ENCODE measurements around the gene PROSER2.

The PROSER2 gene

GRCh38 chr10:11853468-11853867 is 30.3 kb downstream of the PROSER2 start:
- H3K36me3 ChIP-seq, result no peaks in the 10 kb centered on the region
- H3K4me1 ChIP-seq (ENCODE audit: control insufficient read depth in 1 of 2, insufficient read depth in 1 of 2, low read depth in 1 of 2, low read length in 1 of 2), result peaks cover 13 to 14% of the 10 kb centered on the region in 2 experiments
- no peak overlapping the region for H3K4me3 ChIP-seq (ENCODE audit: low read depth in 1 of 2, low read length in 1 of 2)
- no peaks in the 10 kb centered on the region for H3K9me3 ChIP-seq
- no peaks in the 10 kb centered on the region for H3K27me3 ChIP-seq
- no peak overlapping the region for H3K27ac ChIP-seq
- TF ChIP-seq CTCF (IDR thresholded peaks at IDR 0.05), result no peak

GRCh38 chr10:11854301-11854700 is 31.1 kb downstream of the PROSER2 start:
- H3K4me1 ChIP-seq (ENCODE audit: control insufficient read depth in 1 of 2, insufficient read depth in 1 of 2, low read depth in 1 of 2, low read length in 1 of 2), result peaks cover 11 to 12% of the 10 kb centered on the region in 2 experiments
- H3K36me3 ChIP-seq, result no peaks in the 10 kb centered on the region
- no peak overlapping the region for H3K4me3 ChIP-seq (ENCODE audit: low read depth in 1 of 2, low read length in 1 of 2)
- no peaks in the 10 kb centered on the region for H3K27me3 ChIP-seq
- no peak for TF ChIP-seq CTCF (IDR thresholded peaks at IDR 0.05)
- H3K9me3 ChIP-seq, result no peaks in the 10 kb centered on the region
- no peak overlapping the region for H3K27ac ChIP-seq

- Histone ChIP-seq H3K4me3 (ENCODE audit: low read depth in 1 of 2, low read length in 1 of 2) (no peak overlapping the region), H3K9me3 (no peaks in the 10 kb centered on the region), H3K27me3 (no peaks in the 10 kb centered on the region), H3K36me3 (peaks cover under 1% of the 10 kb centered on the region), H3K27ac (no peak overlapping the region), H3K4me1 (ENCODE audit: control insufficient read depth in 1 of 2, insufficient read depth in 1 of 2, low read depth in 1 of 2, low read length in 1 of 2) (no peaks in the 10 kb centered on the region)
- no peak for TF ChIP-seq CTCF (IDR thresholded peaks at IDR 0.05)
These were observed 32.9 kb downstream of the PROSER2 start for GRCh38 chr10:11856089-11856488.

GRCh38 chr10:11856678-11857077 is 33.5 kb downstream of the PROSER2 start:
- Histone ChIP-seq H3K36me3 (peaks cover 5% of the 10 kb centered on the region), H3K9me3 (no peaks in the 10 kb centered on the region), H3K27me3 (no peaks in the 10 kb centered on the region), H3K27ac (no peak overlapping the region), H3K4me3 (ENCODE audit: low read depth in 1 of 2, low read length in 1 of 2) (no peak overlapping the region), H3K4me1 (ENCODE audit: control insufficient read depth in 1 of 2, insufficient read depth in 1 of 2, low read depth in 1 of 2, low read length in 1 of 2) (no peaks in the 10 kb centered on the region)
- TF ChIP-seq CTCF (IDR thresholded peaks at IDR 0.05), result no peak

GRCh38 chr10:11858093-11858492 is 34.9 kb downstream of the PROSER2 start:
- H3K4me1 ChIP-seq (ENCODE audit: control insufficient read depth in 1 of 2, insufficient read depth in 1 of 2, low read depth in 1 of 2, low read length in 1 of 2), result no peaks in the 10 kb centered on the region
- no peak for TF ChIP-seq CTCF (IDR thresholded peaks at IDR 0.05)
- H3K36me3 ChIP-seq, result peaks cover 5% of the 10 kb centered on the region
- H3K9me3 ChIP-seq, result no peaks in the 10 kb centered on the region
- H3K27me3 ChIP-seq, result no peaks in the 10 kb centered on the region
- no peak overlapping the region for H3K4me3 ChIP-seq (ENCODE audit: low read depth in 1 of 2, low read length in 1 of 2)
- H3K27ac ChIP-seq, result no peak overlapping the region

- no peak overlapping the region for H3K4me3 ChIP-seq (ENCODE audit: low read depth in 1 of 2, low read length in 1 of 2)
- H3K27ac ChIP-seq, result no peak overlapping the region
- H3K9me3 ChIP-seq, result no peaks in the 10 kb centered on the region
- peaks cover 5% of the 10 kb centered on the region for H3K36me3 ChIP-seq
- TF ChIP-seq CTCF (IDR thresholded peaks at IDR 0.05), result no peak
- H3K27me3 ChIP-seq, result no peaks in the 10 kb centered on the region
- peaks cover 0 to 8% of the 10 kb centered on the region in 2 experiments for H3K4me1 ChIP-seq (ENCODE audit: control insufficient read depth in 1 of 2, insufficient read depth in 1 of 2, low read depth in 1 of 2, low read length in 1 of 2)
These were observed 38.2 kb downstream of the PROSER2 start for GRCh38 chr10:11861341-11861740.
